OCI-LY3 (cell line): ENCODE measurements around the gene C22orf31.
"Not testable (repeated sequence)": the region's sequence is repeated elsewhere in the genome, so short reads cannot be mapped to it uniquely, and the experiment has no call there.

Experiments used
- H2AFZ ChIP-seq: fragments of 200-600, 300-600 bp; shearing (Covaris generic); 2 replicates; pipeline ENCODE4 v1.6.0; 2014; ENCODE audit warnings: antibody characterized with exemption, low read depth, low read length
- H3K27ac ChIP-seq: fragments of 200-600, 300-600 bp; sonication (generic); 2 replicates; pipeline ENCODE4 v1.5.1; 2014; ENCODE audit warnings: mild to moderate bottlenecking, low read length, moderate library complexity, mixed read lengths
- H3K27me3 ChIP-seq: fragments of 200-600, 300-600 bp; sonication (generic); 2 replicates; pipeline ENCODE4 v1.6.1; 2014; ENCODE audit warnings: low read depth, low read length, mixed read lengths
- H3K36me3 ChIP-seq: fragments of 200-600, 300-600 bp; sonication (generic); replicated peaks from 2 replicates; pipeline ENCODE3; 2014; ENCODE audit warnings: low read depth, low read length, mixed read lengths
- H3K4me1 ChIP-seq: fragments of 300-600, 200-600 bp; sonication (generic); 2 replicates; pipeline ENCODE4 v1.6.1; 2014; ENCODE audit warnings: low read length, mixed read lengths
- H3K4me2 ChIP-seq: fragments of 200-600, 300-600 bp; sonication (generic); 2 replicates; pipeline ENCODE4 v1.6.1; 2014; ENCODE audit warnings: low read length, mixed read lengths
- H3K4me3 ChIP-seq: fragments of 300-600, 200-600 bp; sonication (generic); 2 replicates; pipeline ENCODE4 v1.5.1; 2014; ENCODE audit warnings: antibody characterized with exemption, mild to moderate bottlenecking, low read length, moderate library complexity
- H3K79me2 ChIP-seq: fragments of 300-600, 200-600 bp; shearing (Covaris generic); 2 replicates; pipeline ENCODE4 v1.6.1; 2014; ENCODE audit warnings: mild to moderate bottlenecking, low read length, mixed read lengths
- H3K9ac ChIP-seq: fragments of 300-600, 200-600 bp; shearing (Covaris generic); 2 replicates; pipeline ENCODE4 v1.6.0; 2014; ENCODE audit warnings: mild to moderate bottlenecking, low read length, moderate library complexity
- H3K9me3 ChIP-seq: fragments of 200-600, 300-600 bp; shearing (Covaris generic); 2 replicates; pipeline ENCODE4 v1.6.1; 2014; ENCODE audit warnings: low read length, mixed read lengths; ENCODE audit not compliant: insufficient read depth
- H4K20me1 ChIP-seq: fragments of 200-600, 300-600 bp; sonication (generic); 2 replicates; pipeline ENCODE4 v1.6.1; 2016; ENCODE audit warnings: low read length, mixed read lengths; ENCODE audit not compliant: insufficient read depth
- EZH2phosphoT487 ChIP-seq: fragments of 200-600 bp; shearing (Covaris generic); IDR thresholded peaks from 2 replicates; pipeline ENCODE4 v1.6.1; 2018; ENCODE audit warnings: antibody characterized with exemption, mixed run types, low read depth
- TF ChIP-seq, protein P1 (sequence below): fragments of 200-600, 300-600 bp; sonication (generic); IDR thresholded peaks from 2 replicates; pipeline ENCODE4 v1.5.1; 2014; ENCODE audit warnings: antibody characterized with exemption, low read length, low read depth

Gene C22orf31

DNA sequence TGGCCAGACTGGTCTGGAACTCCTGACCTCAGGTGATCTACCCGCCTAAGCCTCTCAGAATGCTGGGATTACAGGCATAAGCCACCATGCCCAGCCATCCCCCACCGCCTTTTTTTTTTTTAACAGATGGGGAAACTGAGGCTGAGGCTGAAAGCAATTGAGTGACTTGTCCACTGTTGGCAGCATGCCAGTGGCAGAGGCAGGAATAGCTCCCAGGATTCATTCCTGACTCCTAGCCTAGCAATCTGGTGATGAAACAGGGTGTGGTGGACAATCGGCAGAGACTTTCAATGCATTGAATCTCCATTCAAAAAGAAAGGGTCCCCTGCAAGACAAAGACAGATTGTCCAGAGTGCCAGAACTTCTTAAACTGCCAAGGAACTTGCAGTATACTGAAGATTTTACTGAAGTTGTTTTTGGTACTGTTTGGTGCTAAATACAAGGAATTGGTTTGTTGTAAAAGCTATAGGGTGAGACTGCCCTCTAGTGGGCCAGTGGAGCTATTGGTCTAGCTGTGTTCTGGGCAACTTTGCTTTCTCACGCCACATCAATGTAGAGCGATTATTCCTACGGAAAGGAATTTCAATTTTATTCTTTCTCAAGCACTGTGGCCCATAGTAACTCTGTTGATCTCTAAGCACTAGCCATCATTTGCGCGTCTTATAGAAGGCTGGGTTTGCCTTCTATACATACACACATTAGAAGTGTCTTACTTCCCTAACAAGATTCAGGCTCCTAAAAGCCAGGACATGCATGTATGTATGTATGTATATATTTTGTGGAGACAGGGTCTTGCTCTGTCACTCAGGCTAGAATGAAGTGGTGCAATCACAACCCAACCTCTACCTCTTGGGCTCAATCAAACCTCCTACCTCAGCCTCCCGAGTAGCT lies 21.0 kb downstream of the C22orf31 start:
- peaks cover 3% of the 10 kb centered on the region for H3K36me3 ChIP-seq
- H3K4me1 ChIP-seq: no peaks in the 10 kb centered on the region
- H3K79me2 ChIP-seq: no peaks in the 10 kb centered on the region
- peaks cover 8% of the 10 kb centered on the region; the same call in 1 of the 2 replicates for H4K20me1 ChIP-seq
- H3K27ac ChIP-seq: no peak overlapping the region
- no peak overlapping the region for H3K4me3 ChIP-seq
- H3K27me3 ChIP-seq: no peaks in the 10 kb centered on the region
- no peaks in the 10 kb centered on the region for H3K9me3 ChIP-seq
- no peak overlapping the region for H3K4me2 ChIP-seq
- no peak overlapping the region for H3K9ac ChIP-seq
- TF ChIP-seq EZH2phosphoT487: no peak
- TF ChIP-seq, protein P1, sequence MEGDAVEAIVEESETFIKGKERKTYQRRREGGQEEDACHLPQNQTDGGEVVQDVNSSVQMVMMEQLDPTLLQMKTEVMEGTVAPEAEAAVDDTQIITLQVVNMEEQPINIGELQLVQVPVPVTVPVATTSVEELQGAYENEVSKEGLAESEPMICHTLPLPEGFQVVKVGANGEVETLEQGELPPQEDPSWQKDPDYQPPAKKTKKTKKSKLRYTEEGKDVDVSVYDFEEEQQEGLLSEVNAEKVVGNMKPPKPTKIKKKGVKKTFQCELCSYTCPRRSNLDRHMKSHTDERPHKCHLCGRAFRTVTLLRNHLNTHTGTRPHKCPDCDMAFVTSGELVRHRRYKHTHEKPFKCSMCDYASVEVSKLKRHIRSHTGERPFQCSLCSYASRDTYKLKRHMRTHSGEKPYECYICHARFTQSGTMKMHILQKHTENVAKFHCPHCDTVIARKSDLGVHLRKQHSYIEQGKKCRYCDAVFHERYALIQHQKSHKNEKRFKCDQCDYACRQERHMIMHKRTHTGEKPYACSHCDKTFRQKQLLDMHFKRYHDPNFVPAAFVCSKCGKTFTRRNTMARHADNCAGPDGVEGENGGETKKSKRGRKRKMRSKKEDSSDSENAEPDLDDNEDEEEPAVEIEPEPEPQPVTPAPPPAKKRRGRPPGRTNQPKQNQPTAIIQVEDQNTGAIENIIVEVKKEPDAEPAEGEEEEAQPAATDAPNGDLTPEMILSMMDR: peak; percentile 99
- no peak overlapping the region for H2AFZ ChIP-seq

DNA sequence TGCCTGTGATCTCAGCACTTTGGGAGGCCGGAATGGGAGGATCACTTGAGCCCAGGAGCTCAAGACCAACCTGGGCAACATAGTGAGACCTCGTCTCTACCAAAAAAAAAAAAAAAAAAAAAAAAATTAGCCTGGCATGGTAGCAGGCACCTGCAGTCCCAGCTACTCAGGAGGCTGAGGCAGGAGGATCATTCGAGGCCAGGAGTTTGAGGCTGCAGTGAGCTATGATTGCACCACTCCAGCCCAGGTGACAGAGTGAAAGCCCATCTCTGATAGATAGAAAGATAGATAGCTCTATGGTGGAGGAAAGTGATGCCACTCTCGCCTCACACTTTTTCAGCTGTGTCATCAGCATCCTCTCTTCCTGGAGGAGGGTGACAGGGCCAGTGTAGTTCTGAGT lies 21.9 kb downstream of the C22orf31 start:
- H4K20me1 ChIP-seq, H3K4me1 ChIP-seq, H3K79me2 ChIP-seq, H2AFZ ChIP-seq, H3K9ac ChIP-seq, H3K4me2 ChIP-seq, H3K27me3 ChIP-seq, H3K27ac ChIP-seq, H3K9me3 ChIP-seq, H3K36me3 ChIP-seq, H3K4me3 ChIP-seq: not testable (repeated sequence)

DNA sequence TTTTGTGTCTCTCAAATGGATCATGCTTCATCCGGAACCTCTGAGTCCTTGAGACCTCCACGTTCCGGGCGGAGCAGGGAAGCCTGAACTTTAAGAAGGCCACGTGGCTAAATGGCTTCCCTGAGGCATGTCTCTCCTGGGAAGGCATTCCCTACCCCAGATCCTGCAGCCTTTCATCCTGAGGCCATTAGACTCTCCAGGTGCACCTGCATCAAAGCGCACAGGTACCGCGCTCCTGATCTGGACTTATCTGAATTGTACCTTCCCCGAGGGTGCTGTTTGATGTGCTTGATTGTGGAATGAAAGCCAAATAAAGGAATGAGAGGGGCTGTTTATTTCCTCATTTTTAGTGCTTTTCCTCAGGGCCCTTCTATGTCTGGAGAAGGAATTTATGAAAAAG lies 22.5 kb downstream of the C22orf31 start:
- H3K4me3 ChIP-seq: no peak overlapping the region
- TF ChIP-seq EZH2phosphoT487: no peak
- TF ChIP-seq, protein P1: no peak
- H3K9me3 ChIP-seq: no peaks in the 10 kb centered on the region
- peaks cover 3% of the 10 kb centered on the region for H3K36me3 ChIP-seq
- H3K9ac ChIP-seq: no peak overlapping the region
- no peaks in the 10 kb centered on the region for H3K4me1 ChIP-seq
- no peaks in the 10 kb centered on the region for H3K79me2 ChIP-seq
- H3K27me3 ChIP-seq: no peaks in the 10 kb centered on the region
- no peak overlapping the region for H3K27ac ChIP-seq
- H3K4me2 ChIP-seq: no peak overlapping the region
- peaks cover 8% of the 10 kb centered on the region; the same call in 1 of the 2 replicates for H4K20me1 ChIP-seq
- no peak overlapping the region for H2AFZ ChIP-seq

GRCh38 chr22:29037340-29037932 lies 24.2 kb downstream of the C22orf31 start:
- TF ChIP-seq, protein P1: no peak
- TF ChIP-seq EZH2phosphoT487: no peak
- peaks cover 8% of the 10 kb centered on the region; the same call in 1 of the 2 replicates for H4K20me1 ChIP-seq
- H3K4me2 ChIP-seq: no peak overlapping the region
- H2AFZ ChIP-seq: no peak overlapping the region
- H3K4me1 ChIP-seq: no peaks in the 10 kb centered on the region
- H3K27me3 ChIP-seq: no peaks in the 10 kb centered on the region
- H3K4me3 ChIP-seq: no peak overlapping the region
- H3K36me3 ChIP-seq: no peaks in the 10 kb centered on the region
- no peaks in the 10 kb centered on the region for H3K79me2 ChIP-seq
- no peak overlapping the region for H3K27ac ChIP-seq
- H3K9ac ChIP-seq: no peak overlapping the region
- no peaks in the 10 kb centered on the region for H3K9me3 ChIP-seq
